Ovary (tissue), 3 donors: Measurements from ENCODE around the gene TBC1D5.

Source experiments
- EP300 ChIP-seq: sonication (generic); formaldehyde crosslinking; IDR thresholded peaks from one replicate; pipeline ENCODE4 v1.6.1; 2017; ENCODE audit warnings: antibody characterized with exemption
- POLR2A ChIP-seq: fragments of 450-650 bp; IDR thresholded peaks from one replicate; pipeline ENCODE4 v1.6.1; 2017; ENCODE audit warnings: antibody characterized with exemption, mild to moderate bottlenecking, moderate library complexity
- TF ChIP-seq, protein P1 (sequence below), 3 donors: fragments of 450-650 bp in 2 of 3; fragments of 200-600 bp in 1 of 3; IDR thresholded peaks; one replicate each; pipeline versions ENCODE4 v1.5.1 to v1.8.0; 2016 to 2022; ENCODE audit warnings: antibody characterized with exemption in 3 of 3, mild to moderate bottlenecking in 1 of 3
- donor health status: DM: no; HTN: no; CAD: no.

GRCh38 chr3:17354341-17354740, 388.1 kb downstream of the TBC1D5 start:
- TF ChIP-seq POLR2A (no peak), EP300 (no peak)
- TF ChIP-seq, protein P1, sequence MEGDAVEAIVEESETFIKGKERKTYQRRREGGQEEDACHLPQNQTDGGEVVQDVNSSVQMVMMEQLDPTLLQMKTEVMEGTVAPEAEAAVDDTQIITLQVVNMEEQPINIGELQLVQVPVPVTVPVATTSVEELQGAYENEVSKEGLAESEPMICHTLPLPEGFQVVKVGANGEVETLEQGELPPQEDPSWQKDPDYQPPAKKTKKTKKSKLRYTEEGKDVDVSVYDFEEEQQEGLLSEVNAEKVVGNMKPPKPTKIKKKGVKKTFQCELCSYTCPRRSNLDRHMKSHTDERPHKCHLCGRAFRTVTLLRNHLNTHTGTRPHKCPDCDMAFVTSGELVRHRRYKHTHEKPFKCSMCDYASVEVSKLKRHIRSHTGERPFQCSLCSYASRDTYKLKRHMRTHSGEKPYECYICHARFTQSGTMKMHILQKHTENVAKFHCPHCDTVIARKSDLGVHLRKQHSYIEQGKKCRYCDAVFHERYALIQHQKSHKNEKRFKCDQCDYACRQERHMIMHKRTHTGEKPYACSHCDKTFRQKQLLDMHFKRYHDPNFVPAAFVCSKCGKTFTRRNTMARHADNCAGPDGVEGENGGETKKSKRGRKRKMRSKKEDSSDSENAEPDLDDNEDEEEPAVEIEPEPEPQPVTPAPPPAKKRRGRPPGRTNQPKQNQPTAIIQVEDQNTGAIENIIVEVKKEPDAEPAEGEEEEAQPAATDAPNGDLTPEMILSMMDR (IDR thresholded peaks at IDR 0.05): no peak
